Left renal cortex interstitium (tissue), 4 donors: ENCODE data around the gene ENPEP. TPM values are rescaled to one million over a fixed set of nuclear protein-coding genes. Genes with fewer than 3 reads are reported as not detected.

ENCODE experiments used
- DNase-seq, 4 donors: peaks; one replicate each; pipeline ENCODE4 v3.0.0-alpha.2; 2013; ENCODE audit warnings: low read depth in 4 of 4, low spot score in 2 of 4, missing footprints in 1 of 4
- polyA plus RNA-seq, 4 donors: library from polyadenylated mRNA; unstranded; fragments of 120-200 nt; gene quantifications; one replicate each; pipeline ENCODE4 v1.2.1, GENCODE V29; 2013; ENCODE audit not compliant: insufficient read length in 4 of 4

ENPEP gene
- polyA plus RNA-seq, 4 donors: 131 to 218 (median 180) TPM

DNA sequence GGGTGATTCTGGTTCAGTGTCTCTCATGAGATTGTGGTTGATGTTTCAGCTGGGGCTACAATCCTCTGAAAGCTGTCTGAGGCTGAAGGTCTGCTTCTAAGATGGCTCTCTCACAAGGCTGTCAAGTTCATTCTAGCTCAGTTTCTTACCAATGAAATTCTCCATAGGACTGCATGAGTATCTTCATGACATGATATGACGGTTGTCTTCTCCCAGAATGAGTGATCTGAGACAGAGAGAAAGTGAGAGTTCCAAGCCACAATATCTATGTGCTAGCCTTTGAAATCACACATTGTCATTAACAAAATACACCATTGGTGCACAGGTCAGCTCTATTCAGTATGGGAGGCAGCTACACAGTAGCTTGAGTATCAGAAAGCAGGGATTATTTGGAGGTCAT is 119.6 kb downstream of the ENPEP start:
- no peak for DNase-seq

- no peak for DNase-seq
These were observed 120.5 kb downstream of the ENPEP start for GRCh38 chr4:110596431-110596830.

DNA sequence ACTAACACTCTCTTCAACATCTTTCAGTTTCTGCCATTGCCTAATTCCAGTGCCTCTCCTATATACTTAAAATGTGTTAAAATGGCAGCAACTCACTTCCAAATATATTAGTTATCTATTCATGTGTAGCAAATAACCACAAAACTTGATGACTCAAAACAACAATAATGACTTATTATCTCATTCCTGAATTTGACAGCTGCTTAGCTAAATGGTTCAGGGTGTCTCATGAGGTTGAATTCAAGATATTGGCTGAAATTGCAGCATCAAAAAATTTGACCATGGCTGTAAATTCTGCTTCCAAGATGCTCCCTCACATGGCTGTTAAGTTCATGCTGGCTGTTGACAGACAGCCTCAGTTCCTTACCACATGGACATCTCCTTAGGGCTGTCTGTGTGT is 121.6 kb downstream of the ENPEP start:
- no peak for DNase-seq

GRCh38 chr4:110602061-110602460 is 126.1 kb downstream of the ENPEP start:
- DNase-seq: no peak

- DNase-seq: no peak
These were observed 129.1 kb downstream of the ENPEP start for GRCh38 chr4:110605077-110605476.

GRCh38 chr4:110609044-110609750 is 133.2 kb downstream of the ENPEP start:
- DNase-seq: no peak

GRCh38 chr4:110610620-110610939 is 134.6 kb downstream of the ENPEP start:
- no peak for DNase-seq

- no peak for DNase-seq
These were observed 135.2 kb downstream of the ENPEP start for GRCh38 chr4:110610940-110611831.

DNA sequence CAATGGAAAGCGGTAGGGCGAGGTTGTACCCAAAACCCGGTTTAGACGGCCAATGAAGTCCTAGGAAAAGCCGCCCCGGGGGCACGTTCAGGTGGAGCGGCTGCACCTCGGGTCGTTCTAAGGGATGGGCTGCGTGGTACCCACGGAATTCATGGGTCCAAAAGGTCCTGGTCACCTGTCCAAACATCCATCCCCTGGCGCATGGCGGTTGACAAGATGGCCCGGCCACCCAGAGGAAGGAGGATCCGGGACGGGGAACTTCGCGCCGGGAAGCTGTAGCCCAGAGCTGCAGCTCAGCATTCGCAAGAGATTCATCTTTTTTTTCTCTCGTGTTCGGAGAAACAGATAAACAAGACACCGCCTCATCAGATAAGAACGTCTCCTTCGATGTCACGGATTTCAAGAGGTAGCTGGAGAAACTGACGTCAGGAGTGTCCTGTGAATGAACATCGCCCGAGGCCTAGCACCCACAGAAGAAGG is 136.1 kb downstream of the ENPEP start:
- no peak for DNase-seq

GRCh38 chr4:110612631-110613269 is 136.8 kb downstream of the ENPEP start:
- DNase-seq: peak in 1 of 4 donors; percentile 13

DNA sequence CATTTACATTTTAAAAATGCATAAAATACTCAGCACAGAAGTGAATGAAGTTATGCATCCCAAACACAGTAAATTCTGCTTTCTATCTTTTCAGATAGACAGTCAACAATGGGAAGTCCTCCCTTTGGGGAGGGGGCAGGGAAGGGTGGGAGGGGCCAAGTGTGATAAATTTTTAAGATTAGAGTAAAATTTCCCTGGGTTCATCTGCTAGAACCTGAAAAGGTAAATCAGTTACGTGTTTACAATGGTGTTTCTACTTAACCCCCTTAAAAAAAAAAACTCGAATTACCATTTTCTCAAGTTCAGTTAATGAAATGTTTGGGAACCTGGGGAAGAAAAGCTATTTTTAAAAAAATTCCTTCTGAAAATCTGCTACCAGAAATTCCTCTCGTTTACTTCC is 137.8 kb downstream of the ENPEP start:
- peak in 1 of 4 donors; percentile 11 for DNase-seq

- DNase-seq: peak in 1 of 4 donors; percentile 34
These were observed 138.4 kb downstream of the ENPEP start for GRCh38 chr4:110614173-110614963.

Other genes starting within 250 kb of the ENPEP start
- 1 to 10 TPM; 1.8 to 3.3 (median 2.8) TPM for gene PITX2, start 146.9 kb downstream of the ENPEP start, polyA plus RNA-seq